DMS79 (cell line): ENCODE data around the gene HOXA2.
A peak's percentile ranks its signal among the peaks of the same experiment; 100 is the strongest.

Source experiments
- DNase-seq: peaks from one replicate; lab custom pipeline; 2025; lab: John Stamatoyannopoulos, UW

Gene HOXA2

GRCh38 chr7:27098578-27099451 lies 3.7 kb downstream of the HOXA2 start:
- DNase-seq: peak; percentile 42

- DNase-seq: no peak
Observed at GRCh38 chr7:27097686-27098577, 4.6 kb downstream of the HOXA2 start.

GRCh38 chr7:27096768-27097514 lies 5.5 kb downstream of the HOXA2 start:
- DNase-seq: no peak

GRCh38 chr7:27095897-27096767 lies 6.4 kb downstream of the HOXA2 start, which contains the start of gene HOXA1:
TSS of gene HOXA1 (minus strand) at chr7:27096000. CDS start at chr7:27095912, 88 bp downstream.
- peak; percentile 76 for DNase-seq

- DNase-seq: no peak
Observed at GRCh38 chr7:27095050-27095896, 7.2 kb downstream of the HOXA2 start.

- DNase-seq: no peak
Observed at GRCh38 chr7:27094304-27095049, 8.0 kb downstream of the HOXA2 start.

- no peak for DNase-seq
Observed at GRCh38 chr7:27093184-27093895, 9.1 kb downstream of the HOXA2 start.

- no peak for DNase-seq
Observed at GRCh38 chr7:27092819-27093110, 9.7 kb downstream of the HOXA2 start.

- no peak for DNase-seq
Observed at GRCh38 chr7:27091941-27092818, 10.3 kb downstream of the HOXA2 start.

- peak; percentile 72 for DNase-seq
Observed at GRCh38 chr7:27091105-27091504, 11.4 kb downstream of the HOXA2 start.

GRCh38 chr7:27088002-27088922 lies 14.2 kb downstream of the HOXA2 start:
- no peak for DNase-seq

- DNase-seq: peak; percentile 11
Observed at GRCh38 chr7:27083646-27084045, 18.8 kb downstream of the HOXA2 start.

- DNase-seq: no peak
Observed at GRCh38 chr7:27082171-27082570, 20.3 kb downstream of the HOXA2 start.

GRCh38 chr7:27080844-27081436 lies 21.5 kb downstream of the HOXA2 start:
- DNase-seq: no peak

GRCh38 chr7:27079234-27079975 lies 23.1 kb downstream of the HOXA2 start:
- no peak for DNase-seq
